HEK293 (cell line): ENCODE measurements around the gene PLXND1.

Source experiments
- SALL2 ChIP-seq: fragments of 450-650 bp; formaldehyde crosslinking; IDR thresholded peaks from 2 replicates; pipeline ENCODE4 v1.5.0; 2017; ENCODE audit warnings: missing biosample characterization, mild to moderate bottlenecking, missing genetic modification characterization, borderline replicate concordance
- SCRT2 ChIP-seq: fragments of 450-650 bp; formaldehyde crosslinking; IDR thresholded peaks from 2 replicates; pipeline ENCODE4 v1.5.1; 2016; ENCODE audit warnings: missing biosample characterization, missing genetic modification characterization
- SP2 ChIP-seq: fragments of 450-650 bp; formaldehyde crosslinking; IDR thresholded peaks from 2 replicates; pipeline ENCODE4 v1.5.1; 2016; ENCODE audit warnings: missing biosample characterization, missing genetic modification characterization
- ZNF514 ChIP-seq: fragments of 450-650 bp; formaldehyde crosslinking; IDR thresholded peaks from 2 replicates; pipeline ENCODE4 v1.5.1; 2016; ENCODE audit warnings: missing biosample characterization, missing genetic modification characterization
- ZNF585B ChIP-seq: fragments of 450-650 bp; formaldehyde crosslinking; IDR thresholded peaks from 2 replicates; pipeline ENCODE4 v1.5.1; 2016; ENCODE audit warnings: missing biosample characterization, missing genetic modification characterization
- ZNF629 ChIP-seq: fragments of 450-650 bp; formaldehyde crosslinking; IDR thresholded peaks from 2 replicates; pipeline ENCODE4 v1.5.1; 2017; ENCODE audit warnings: missing biosample characterization, missing genetic modification characterization
- ZNF707 ChIP-seq: fragments of 450-650 bp; formaldehyde crosslinking; IDR thresholded peaks from 2 replicates; pipeline ENCODE4 v1.5.1; 2016; ENCODE audit warnings: missing biosample characterization, missing genetic modification characterization
- ZNF76 ChIP-seq: fragments of 450-650 bp; formaldehyde crosslinking; IDR thresholded peaks from 2 replicates; pipeline ENCODE4; 2016; ENCODE audit warnings: low read depth, missing biosample characterization, missing genetic modification characterization, borderline replicate concordance
- TF ChIP-seq, protein P1 (sequence below): fragments of 450-650 bp; formaldehyde crosslinking; IDR thresholded peaks from 2 replicates; pipeline ENCODE4 v1.5.1; 2016; ENCODE audit warnings: missing biosample characterization, missing genetic modification characterization, low read depth
- TF ChIP-seq, protein P2 (sequence below): fragments of 450-650 bp; formaldehyde crosslinking; IDR thresholded peaks from 2 replicates; pipeline ENCODE4 v1.5.1; 2016; ENCODE audit warnings: missing biosample characterization, missing genetic modification characterization

DNA sequence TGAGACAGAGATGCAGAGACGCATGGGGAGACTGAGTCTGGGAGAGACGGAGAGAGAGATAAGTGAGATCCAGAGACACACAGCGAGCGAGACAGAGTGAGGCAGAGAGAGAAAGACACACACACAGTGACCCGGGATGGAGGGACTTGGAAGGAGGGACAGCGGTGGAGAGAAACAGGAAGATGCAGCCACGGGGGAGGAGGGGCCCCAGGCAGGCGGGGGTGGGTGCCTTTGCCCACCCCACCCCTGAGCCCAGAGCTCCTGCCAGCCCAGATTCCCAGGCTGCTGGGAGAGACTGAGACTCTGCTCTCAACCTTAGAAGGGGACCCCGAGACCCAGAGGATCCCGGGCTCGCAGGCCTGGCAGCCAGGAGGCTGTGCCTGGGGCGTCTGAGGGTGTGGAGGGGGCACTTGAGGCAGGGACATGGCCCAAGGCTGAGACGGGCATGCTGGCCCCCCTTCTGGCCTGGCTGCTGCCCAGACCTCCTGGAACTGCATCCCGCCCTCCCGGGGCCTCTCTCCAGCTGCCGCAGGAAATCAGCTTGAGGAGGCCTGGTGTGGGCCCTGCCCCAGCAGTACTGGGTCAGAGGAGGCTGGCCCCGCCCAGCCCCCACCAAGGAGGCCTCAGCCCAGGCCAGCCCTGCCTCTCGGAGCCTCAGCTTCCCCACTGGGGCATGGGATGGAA is 45.4 kb downstream of the PLXND1 start:
- TF ChIP-seq, protein P1, sequence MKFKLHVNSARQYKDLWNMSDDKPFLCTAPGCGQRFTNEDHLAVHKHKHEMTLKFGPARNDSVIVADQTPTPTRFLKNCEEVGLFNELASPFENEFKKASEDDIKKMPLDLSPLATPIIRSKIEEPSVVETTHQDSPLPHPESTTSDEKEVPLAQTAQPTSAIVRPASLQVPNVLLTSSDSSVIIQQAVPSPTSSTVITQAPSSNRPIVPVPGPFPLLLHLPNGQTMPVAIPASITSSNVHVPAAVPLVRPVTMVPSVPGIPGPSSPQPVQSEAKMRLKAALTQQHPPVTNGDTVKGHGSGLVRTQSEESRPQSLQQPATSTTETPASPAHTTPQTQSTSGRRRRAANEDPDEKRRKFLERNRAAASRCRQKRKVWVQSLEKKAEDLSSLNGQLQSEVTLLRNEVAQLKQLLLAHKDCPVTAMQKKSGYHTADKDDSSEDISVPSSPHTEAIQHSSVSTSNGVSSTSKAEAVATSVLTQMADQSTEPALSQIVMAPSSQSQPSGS (tag by site-specific recombination), result no peak
- TF ChIP-seq SP2 (tag by site-specific recombination) (no peak), ZNF707 (tag by site-specific recombination) (no peak), ZNF585B (no peak), ZNF514 (tag by site-specific recombination) (no peak), ZNF629 (tag by site-specific recombination) (no peak), SALL2 (no peak), SCRT2 (no peak), ZNF76 (no peak)
- TF ChIP-seq, protein P2, sequence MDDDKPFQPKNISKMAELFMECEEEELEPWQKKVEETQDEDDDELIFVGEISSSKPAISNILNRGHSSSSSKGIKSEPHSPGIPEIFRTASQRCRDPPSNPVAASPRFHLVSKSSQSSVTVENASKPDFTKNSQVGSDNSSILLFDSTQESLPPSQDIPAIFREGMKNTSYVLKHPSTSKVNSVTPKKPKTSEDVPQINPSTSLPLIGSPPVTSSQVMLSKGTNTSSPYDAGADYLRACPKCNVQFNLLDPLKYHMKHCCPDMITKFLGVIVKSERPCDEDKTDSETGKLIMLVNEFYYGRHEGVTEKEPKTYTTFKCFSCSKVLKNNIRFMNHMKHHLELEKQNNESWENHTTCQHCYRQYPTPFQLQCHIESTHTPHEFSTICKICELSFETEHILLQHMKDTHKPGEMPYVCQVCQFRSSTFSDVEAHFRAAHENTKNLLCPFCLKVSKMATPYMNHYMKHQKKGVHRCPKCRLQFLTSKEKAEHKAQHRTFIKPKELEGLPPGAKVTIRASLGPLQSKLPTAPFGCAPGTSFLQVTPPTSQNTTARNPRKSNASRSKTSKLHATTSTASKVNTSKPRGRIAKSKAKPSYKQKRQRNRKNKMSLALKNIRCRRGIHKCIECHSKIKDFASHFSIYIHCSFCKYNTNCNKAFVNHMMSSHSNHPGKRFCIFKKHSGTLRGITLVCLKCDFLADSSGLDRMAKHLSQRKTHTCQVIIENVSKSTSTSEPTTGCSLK, result no peak
